Choroid plexus epithelial cell (primary cell): ENCODE data around the gene PARD3B.

Source experiments
- DNase-seq: peaks from one replicate; pipeline ENCODE4 v3.0.0-alpha.2; 2010; ENCODE audit warnings: low read depth
- H3K4me3 ChIP-seq: 2 replicates; pipeline ENCODE4 v1.5.1; 2011; ENCODE audit warnings: low read depth, mild to moderate bottlenecking, control low read depth, low read length, moderate library complexity
- CTCF ChIP-seq: conservative IDR thresholded peaks from 2 replicates; pipeline ENCODE4 v1.5.1; 2011; ENCODE audit warnings: low read depth, mild to moderate bottlenecking, control low read depth, inconsistent platforms, low read length, moderate library complexity

Gene PARD3B

GRCh38 chr2:204933735-204934374 lies 388.6 kb downstream of the PARD3B start:
- DNase-seq: no peak
- no peak overlapping the region for H3K4me3 ChIP-seq
- no peak for TF ChIP-seq CTCF

GRCh38 chr2:204944927-204945326 lies 399.7 kb downstream of the PARD3B start:
- no peak for DNase-seq
- no peak overlapping the region for H3K4me3 ChIP-seq
- TF ChIP-seq CTCF: no peak

- no peak overlapping the region for H3K4me3 ChIP-seq
- no peak for DNase-seq
- TF ChIP-seq CTCF: no peak
These were observed 400.1 kb downstream of the PARD3B start for GRCh38 chr2:204945376-204945775.

- no peak for TF ChIP-seq CTCF
- H3K4me3 ChIP-seq: no peak overlapping the region
- no peak for DNase-seq
These were observed 401.6 kb downstream of the PARD3B start for GRCh38 chr2:204946892-204947291.

GRCh38 chr2:204947405-204947804 lies 402.1 kb downstream of the PARD3B start:
- no peak for DNase-seq

GRCh38 chr2:204948024-204948763 lies 402.9 kb downstream of the PARD3B start:
- no peak for TF ChIP-seq CTCF
- no peak for DNase-seq
- no peak overlapping the region for H3K4me3 ChIP-seq

More at GRCh38 chr2:204947405-204947804, 402.1 kb downstream of the PARD3B start:
- TF ChIP-seq CTCF: no peak
- H3K4me3 ChIP-seq: no peak overlapping the region

- no peak for DNase-seq
- no peak for TF ChIP-seq CTCF
- H3K4me3 ChIP-seq: no peak overlapping the region
These were observed 403.5 kb downstream of the PARD3B start for GRCh38 chr2:204948822-204949221.
